C4-2B (cell line): ENCODE results near the gene STKLD1.

Source experiments
- ZFX ChIP-seq: fragments of 450-650 bp; IDR thresholded peaks from 2 replicates; pipeline ENCODE4 v1.6.1; 2017
- TF ChIP-seq, protein P1 (sequence below): fragments of 450-650 bp; conservative IDR thresholded peaks from 2 replicates; pipeline ENCODE4 v1.5.1; 2017; ENCODE audit warnings: mild to moderate bottlenecking

DNA sequence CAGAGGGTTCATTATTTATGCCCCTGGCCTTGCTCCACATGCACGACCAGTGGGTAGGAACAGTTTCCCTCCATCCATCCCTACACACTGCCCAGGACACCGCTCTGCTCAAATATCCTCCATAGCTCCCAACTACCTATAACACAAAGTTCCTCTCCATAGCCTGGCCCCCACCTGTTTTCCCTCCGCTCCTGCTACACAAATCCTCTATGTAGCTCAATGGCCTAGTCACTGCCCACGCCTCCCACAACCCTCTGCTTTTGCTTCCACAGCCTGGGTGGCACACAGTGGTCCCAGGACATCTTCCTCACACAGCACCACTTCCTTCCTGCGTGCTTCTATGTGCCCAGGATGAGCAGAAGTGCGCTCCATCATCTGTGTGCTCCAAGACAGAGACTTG is 21.2 kb downstream of the STKLD1 start:
- TF ChIP-seq, protein P1, sequence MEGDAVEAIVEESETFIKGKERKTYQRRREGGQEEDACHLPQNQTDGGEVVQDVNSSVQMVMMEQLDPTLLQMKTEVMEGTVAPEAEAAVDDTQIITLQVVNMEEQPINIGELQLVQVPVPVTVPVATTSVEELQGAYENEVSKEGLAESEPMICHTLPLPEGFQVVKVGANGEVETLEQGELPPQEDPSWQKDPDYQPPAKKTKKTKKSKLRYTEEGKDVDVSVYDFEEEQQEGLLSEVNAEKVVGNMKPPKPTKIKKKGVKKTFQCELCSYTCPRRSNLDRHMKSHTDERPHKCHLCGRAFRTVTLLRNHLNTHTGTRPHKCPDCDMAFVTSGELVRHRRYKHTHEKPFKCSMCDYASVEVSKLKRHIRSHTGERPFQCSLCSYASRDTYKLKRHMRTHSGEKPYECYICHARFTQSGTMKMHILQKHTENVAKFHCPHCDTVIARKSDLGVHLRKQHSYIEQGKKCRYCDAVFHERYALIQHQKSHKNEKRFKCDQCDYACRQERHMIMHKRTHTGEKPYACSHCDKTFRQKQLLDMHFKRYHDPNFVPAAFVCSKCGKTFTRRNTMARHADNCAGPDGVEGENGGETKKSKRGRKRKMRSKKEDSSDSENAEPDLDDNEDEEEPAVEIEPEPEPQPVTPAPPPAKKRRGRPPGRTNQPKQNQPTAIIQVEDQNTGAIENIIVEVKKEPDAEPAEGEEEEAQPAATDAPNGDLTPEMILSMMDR = no peak
- no peak for TF ChIP-seq ZFX
